Stimulated activated memory B cell treated with anti-CD40 and anti-IgM and Interleukin-4, amounts not matched to agents 10 μg/mL and 1 μg/mL and 100 μg/mL, for 72 hours (primary cell): ENCODE data around the gene ZNF451.
"Not testable (repeated sequence)": the region's sequence is repeated elsewhere in the genome, so short reads cannot be mapped to it uniquely, and the experiment has no call there.

Source experiments
- ATAC-seq: fragments of 150-1000 bp; cut with Tn5 transposase; 2 replicates; pipeline ENCODE4 v1.10.0; 2021
- H3K27ac Mint-ChIP-seq: one replicate; pipeline ENCODE4 v1.8.0; 2022; ENCODE audit warnings: mild to moderate bottlenecking, mixed read lengths
- H3K27me3 Mint-ChIP-seq: one replicate; pipeline ENCODE4 v1.8.0; 2022; ENCODE audit warnings: mixed read lengths
- H3K36me3 Mint-ChIP-seq: one replicate; pipeline ENCODE4 v1.8.0; 2022; ENCODE audit warnings: mixed read lengths
- H3K4me1 Mint-ChIP-seq: one replicate; pipeline ENCODE4 v1.8.0; 2022; ENCODE audit warnings: mixed read lengths
- H3K4me3 Mint-ChIP-seq: one replicate; pipeline ENCODE4 v1.8.0; 2022; ENCODE audit warnings: mild to moderate bottlenecking, moderate library complexity, mixed read lengths
- H3K9me3 Mint-ChIP-seq: one replicate; pipeline ENCODE4 v1.8.0; 2022; ENCODE audit warnings: mixed read lengths

Gene ZNF451

DNA sequence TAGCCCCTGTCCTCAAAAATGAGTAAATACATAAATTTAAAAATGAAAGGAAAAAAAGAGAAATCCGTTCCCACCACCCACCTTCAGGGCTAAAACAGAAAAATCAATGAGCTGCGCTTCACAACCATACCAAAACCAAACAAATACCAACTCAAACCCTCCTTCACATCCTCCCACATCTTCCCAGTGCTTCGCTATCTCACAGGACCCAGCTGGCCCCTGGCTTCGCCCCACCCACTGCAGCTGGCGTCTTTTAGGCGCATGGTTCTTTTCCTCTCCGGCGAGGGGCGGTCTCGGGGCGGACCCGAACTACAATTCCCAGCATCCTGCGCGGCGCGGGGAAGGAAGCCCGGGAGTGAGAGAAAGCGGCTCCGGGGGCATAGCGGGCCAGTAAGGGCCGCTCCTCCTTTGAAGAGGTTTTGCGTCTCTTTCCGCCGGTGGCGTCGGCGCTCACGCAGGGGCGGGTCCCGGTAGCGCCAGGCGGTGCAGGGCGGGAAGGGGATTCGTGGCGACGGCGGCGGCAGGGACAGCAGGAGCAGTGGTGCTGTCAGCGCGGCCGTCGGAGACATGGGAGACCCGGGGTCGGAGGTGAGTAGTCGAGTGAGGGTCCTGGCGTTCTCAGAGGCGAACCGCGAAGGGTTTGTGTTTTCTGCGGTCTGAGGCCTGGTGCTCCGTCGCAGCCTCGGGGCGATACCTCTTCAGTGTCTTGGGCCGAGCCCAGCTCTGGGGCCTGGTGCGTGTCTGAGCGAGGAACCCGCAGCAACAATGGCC lies at the start of gene ZNF451:
Gene ZNF451 (plus strand): TSS at position 502 of the 771 bp plus-strand sequence. CDS start 66 bp downstream, at position 568.
- no peaks in the 10 kb centered on the region for H3K9me3 Mint-ChIP-seq
- H3K36me3 Mint-ChIP-seq: peaks cover 17% of the 10 kb centered on the region
- no peaks in the 10 kb centered on the region for H3K27me3 Mint-ChIP-seq
- peak within 1 kb of the TSS; percentile 79 for H3K4me3 Mint-ChIP-seq
- peak within 1 kb of the TSS; percentile 72 for H3K27ac Mint-ChIP-seq
- H3K4me1 Mint-ChIP-seq: peaks cover 36% of the 10 kb centered on the region
- ATAC-seq: peak; percentile 99

DNA sequence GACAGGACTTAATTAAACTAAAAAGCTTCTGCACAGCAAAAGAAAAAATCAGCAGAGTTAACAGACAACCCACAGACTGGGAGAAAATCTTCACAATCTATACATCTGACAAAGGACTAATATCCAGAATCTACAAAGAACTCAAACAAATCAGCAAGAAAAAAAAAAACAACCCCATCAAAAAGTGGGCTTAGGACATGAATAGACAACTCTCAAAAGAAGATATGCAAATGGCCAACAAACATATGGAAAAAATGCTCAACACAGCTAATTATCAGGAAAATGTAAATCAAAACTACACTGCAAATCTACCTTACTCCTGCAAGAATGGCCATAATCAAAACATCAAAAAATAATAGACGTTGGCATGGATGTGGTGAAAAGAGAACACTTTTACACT lies 45.9 kb upstream of the ZNF451 start:
- not testable (repeated sequence) for ATAC-seq, H3K9me3 Mint-ChIP-seq, H3K4me3 Mint-ChIP-seq, H3K27ac Mint-ChIP-seq
- Mint-ChIP-seq H3K36me3 (peaks cover 11% of the 10 kb centered on the region), H3K4me1 (peaks cover 22% of the 10 kb centered on the region), H3K27me3 (peaks cover 22% of the 10 kb centered on the region)

GRCh38 chr6:57044568-57044967 lies 45.4 kb upstream of the ZNF451 start:
- H3K27me3 Mint-ChIP-seq: peaks cover 17% of the 10 kb centered on the region
- no peak overlapping the region for H3K4me3 Mint-ChIP-seq
- no peak for ATAC-seq
- no peak overlapping the region for H3K27ac Mint-ChIP-seq
- H3K9me3 Mint-ChIP-seq: no peaks in the 10 kb centered on the region
- H3K4me1 Mint-ChIP-seq: peaks cover 27% of the 10 kb centered on the region
- H3K36me3 Mint-ChIP-seq: peaks cover 15% of the 10 kb centered on the region

- Mint-ChIP-seq H3K4me3 (peak within 1 kb of the TSS; percentile 87), H3K36me3 (peaks cover 27% of the 10 kb centered on the region), H3K4me1 (peaks cover 29% of the 10 kb centered on the region), H3K27ac (peak within 1 kb of the TSS; percentile 82)
- peak; percentile 98 for ATAC-seq
- H3K27me3 Mint-ChIP-seq, H3K9me3 Mint-ChIP-seq: not testable (repeated sequence)
These were observed 43.4 kb upstream of the ZNF451 start, which contains the start of gene KIAA1586 for GRCh38 chr6:57046332-57047256. KIAA1586 (plus strand) TSS chr6:57046693; CDS start chr6:57046756, 63 bp downstream.

- peaks cover 27% of the 10 kb centered on the region for H3K36me3 Mint-ChIP-seq
- not testable (repeated sequence) for ATAC-seq, H3K4me3 Mint-ChIP-seq, H3K27ac Mint-ChIP-seq, H3K9me3 Mint-ChIP-seq, H3K27me3 Mint-ChIP-seq
- peaks cover 29% of the 10 kb centered on the region for H3K4me1 Mint-ChIP-seq
These were observed 42.8 kb upstream of the ZNF451 start for GRCh38 chr6:57047257-57047585.

DNA sequence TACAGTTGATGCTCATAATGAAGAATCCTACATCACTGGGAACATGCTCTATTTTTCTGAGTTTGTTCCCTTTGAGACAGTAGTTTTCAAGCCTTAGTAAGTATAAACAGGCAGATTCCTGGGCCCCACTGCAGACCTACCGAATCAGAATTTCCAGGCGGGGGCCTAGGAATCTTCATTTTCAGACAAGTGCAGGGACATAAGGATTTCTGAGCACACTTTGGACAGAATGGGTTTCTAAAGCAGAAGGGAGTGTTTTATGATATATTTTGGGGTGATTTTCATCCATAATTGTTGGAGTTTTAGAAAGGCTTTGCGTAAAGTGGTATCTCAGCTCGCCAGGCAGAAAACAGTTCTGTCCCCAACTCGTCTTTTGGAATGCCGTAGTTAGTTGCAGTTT lies 42.1 kb upstream of the ZNF451 start:
- H3K4me3 Mint-ChIP-seq, H3K27me3 Mint-ChIP-seq, ATAC-seq, H3K27ac Mint-ChIP-seq, H3K9me3 Mint-ChIP-seq: not testable (repeated sequence)
- Mint-ChIP-seq H3K4me1 (peaks cover 29% of the 10 kb centered on the region), H3K36me3 (peaks cover 31% of the 10 kb centered on the region)

GRCh38 chr6:57048577-57048976 lies 41.4 kb upstream of the ZNF451 start:
- Mint-ChIP-seq H3K27ac (no peak overlapping the region), H3K9me3 (no peaks in the 10 kb centered on the region), H3K27me3 (no peaks in the 10 kb centered on the region), H3K4me1 (peaks cover 29% of the 10 kb centered on the region), H3K4me3 (no peak overlapping the region), H3K36me3 (peaks cover 38% of the 10 kb centered on the region)
- ATAC-seq: no peak

DNA sequence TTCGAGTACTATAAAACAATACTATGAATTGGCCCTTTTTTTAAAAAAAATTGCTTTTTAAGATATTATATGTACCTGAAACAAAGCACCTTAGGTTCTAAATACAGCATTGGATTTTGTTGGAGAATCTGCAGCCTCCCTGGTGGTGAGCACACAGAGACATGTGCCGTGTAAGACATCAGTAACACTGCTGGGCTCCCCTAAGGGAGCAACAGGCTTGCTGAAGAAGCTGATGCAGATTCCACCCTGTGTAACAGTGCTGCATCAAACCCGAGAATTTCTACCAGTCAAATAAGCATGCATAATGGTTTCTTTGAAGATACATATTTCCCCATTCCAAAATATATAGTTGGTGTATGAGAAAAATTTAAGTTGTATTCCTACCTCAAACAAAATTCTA lies 26.1 kb upstream of the ZNF451 start:
- peaks cover 23% of the 10 kb centered on the region for H3K36me3 Mint-ChIP-seq
- H3K4me1 Mint-ChIP-seq: peaks cover 8% of the 10 kb centered on the region
- H3K27ac Mint-ChIP-seq: no peak overlapping the region
- H3K9me3 Mint-ChIP-seq: no peaks in the 10 kb centered on the region
- ATAC-seq: no peak
- H3K4me3 Mint-ChIP-seq: no peak overlapping the region
- no peaks in the 10 kb centered on the region for H3K27me3 Mint-ChIP-seq

- Mint-ChIP-seq H3K27me3 (no peaks in the 10 kb centered on the region), H3K4me3 (no peak overlapping the region), H3K27ac (no peak overlapping the region), H3K36me3 (peaks cover 18% of the 10 kb centered on the region), H3K4me1 (peaks cover 8% of the 10 kb centered on the region), H3K9me3 (no peaks in the 10 kb centered on the region)
- no peak for ATAC-seq
These were observed 25.2 kb upstream of the ZNF451 start for GRCh38 chr6:57064809-57065208.

DNA sequence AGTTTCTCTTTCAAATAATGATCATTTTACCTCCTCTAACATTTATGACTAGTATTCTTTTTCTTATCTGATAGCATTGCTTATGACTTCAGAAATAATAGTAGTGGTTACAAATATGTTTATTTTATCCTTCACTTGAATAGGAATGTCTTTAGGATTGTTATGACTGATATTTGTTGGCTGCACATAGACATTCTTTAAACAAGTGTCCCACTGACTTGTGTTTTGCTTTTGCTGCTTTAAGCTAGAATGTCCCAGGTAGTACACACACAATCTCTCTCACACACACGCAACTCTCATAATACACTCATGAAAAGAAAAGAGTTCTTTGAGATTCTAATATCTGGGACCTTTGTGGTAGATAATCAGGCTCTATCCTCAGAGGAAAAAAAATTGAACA lies 21.9 kb upstream of the ZNF451 start:
- Mint-ChIP-seq H3K4me1 (peaks cover 8% of the 10 kb centered on the region), H3K4me3 (no peak overlapping the region), H3K9me3 (no peaks in the 10 kb centered on the region), H3K36me3 (peaks cover 5% of the 10 kb centered on the region), H3K27ac (no peak overlapping the region), H3K27me3 (no peaks in the 10 kb centered on the region)
- ATAC-seq: no peak

GRCh38 chr6:57069228-57069627 lies 20.8 kb upstream of the ZNF451 start:
- Mint-ChIP-seq H3K9me3 (no peaks in the 10 kb centered on the region), H3K36me3 (peaks cover 5% of the 10 kb centered on the region), H3K27ac (no peak overlapping the region), H3K4me1 (peaks cover 8% of the 10 kb centered on the region), H3K4me3 (no peak overlapping the region), H3K27me3 (no peaks in the 10 kb centered on the region)
- ATAC-seq: no peak

DNA sequence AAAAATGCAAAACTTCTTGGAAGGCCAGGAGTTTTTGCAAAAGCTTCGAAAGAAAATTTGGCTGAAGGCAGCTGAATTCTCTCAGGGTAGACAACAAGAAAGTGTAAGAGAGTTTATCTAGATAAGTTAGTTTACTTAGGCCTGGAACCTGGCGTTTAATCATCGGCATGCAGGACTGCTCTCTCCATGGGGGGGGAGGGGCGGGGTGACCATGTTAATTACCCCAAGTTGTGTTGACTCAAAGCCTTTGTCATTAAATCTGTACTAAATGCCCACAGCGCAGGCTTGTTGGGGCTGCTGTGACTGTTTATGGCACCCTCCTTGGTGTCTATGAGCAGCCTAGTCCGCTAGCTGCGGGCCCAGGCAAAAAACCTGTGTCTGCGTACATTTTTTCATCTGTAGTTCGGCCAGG lies 20.1 kb upstream of the ZNF451 start:
- Mint-ChIP-seq H3K4me1 (peaks cover 4% of the 10 kb centered on the region), H3K36me3 (peaks cover 9% of the 10 kb centered on the region), H3K9me3 (peaks cover 2% of the 10 kb centered on the region), H3K4me3 (no peak overlapping the region), H3K27me3 (no peaks in the 10 kb centered on the region), H3K27ac (no peak overlapping the region)
- ATAC-seq: no peak

DNA sequence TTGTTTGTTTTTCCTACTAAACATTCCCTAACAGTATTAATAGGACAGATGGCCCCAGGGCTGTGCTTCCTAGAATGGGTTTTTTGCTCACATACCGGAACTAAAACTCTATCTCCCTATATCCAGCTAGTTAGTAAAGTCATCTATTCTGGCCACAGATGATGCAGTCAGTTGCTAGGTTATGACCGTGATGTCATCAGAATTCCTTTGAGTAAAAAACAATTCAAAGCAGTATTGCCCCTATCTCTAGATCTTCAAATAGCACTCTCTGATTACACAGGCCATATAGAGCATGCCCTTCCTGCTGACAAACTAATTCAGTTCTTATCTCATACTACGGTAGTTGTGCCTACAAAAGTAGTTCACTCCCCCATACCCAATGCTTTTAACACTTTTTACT lies 17.9 kb upstream of the ZNF451 start:
- Mint-ChIP-seq H3K4me3 (no peak overlapping the region), H3K27ac (no peak overlapping the region), H3K4me1 (no peaks in the 10 kb centered on the region), H3K36me3 (peaks cover 12% of the 10 kb centered on the region), H3K9me3 (peaks cover 3% of the 10 kb centered on the region), H3K27me3 (no peaks in the 10 kb centered on the region)
- ATAC-seq: no peak

- no peaks in the 10 kb centered on the region for H3K4me1 Mint-ChIP-seq
- H3K4me3 Mint-ChIP-seq: no peak overlapping the region
- H3K36me3 Mint-ChIP-seq: peaks cover 6% of the 10 kb centered on the region
- H3K27me3 Mint-ChIP-seq: no peaks in the 10 kb centered on the region
- peaks cover 3% of the 10 kb centered on the region for H3K9me3 Mint-ChIP-seq
- no peak for ATAC-seq
- no peak overlapping the region for H3K27ac Mint-ChIP-seq
These were observed 15.6 kb upstream of the ZNF451 start for GRCh38 chr6:57074383-57074782.

- peaks cover 6% of the 10 kb centered on the region for H3K36me3 Mint-ChIP-seq
- H3K4me3 Mint-ChIP-seq: no peak overlapping the region
- H3K9me3 Mint-ChIP-seq: peaks cover 3% of the 10 kb centered on the region
- no peak for ATAC-seq
- H3K27ac Mint-ChIP-seq: no peak overlapping the region
- H3K27me3 Mint-ChIP-seq: no peaks in the 10 kb centered on the region
- H3K4me1 Mint-ChIP-seq: no peaks in the 10 kb centered on the region
These were observed 14.9 kb upstream of the ZNF451 start for GRCh38 chr6:57075092-57075491.
